NT2/D1 (cell line): ENCODE data around the gene TUBB6.

Experiments
- DNase-seq: peaks from one replicate; pipeline ENCODE4 v3.0.0-alpha.2; 2011; ENCODE audit warnings: low read depth, low spot score
- H3K27me3 ChIP-seq: 2 replicates; pipeline ENCODE4 v1.6.0; 2011; ENCODE audit warnings: mild to moderate bottlenecking; ENCODE audit not compliant: insufficient read length, insufficient read depth
- H3K36me3 ChIP-seq: 2 replicates; pipeline ENCODE4 v1.6.1; 2011; ENCODE audit warnings: mild to moderate bottlenecking, low read length, mixed read lengths; ENCODE audit not compliant: insufficient read depth, insufficient read length
- H3K4me1 ChIP-seq: 2 replicates; pipeline ENCODE4 v1.5.1; 2011; ENCODE audit not compliant: insufficient read depth, insufficient read length
- H3K4me3 ChIP-seq: 2 replicates; pipeline ENCODE4 v1.5.1; 2011; ENCODE audit warnings: low read depth; ENCODE audit not compliant: insufficient read length
- H3K9ac ChIP-seq: 2 replicates; pipeline ENCODE4 v1.6.0; 2011; ENCODE audit warnings: low read depth; ENCODE audit not compliant: insufficient read length
- H3K9me3 ChIP-seq: 2 replicates; pipeline ENCODE4 v1.5.1; 2011; ENCODE audit warnings: mild to moderate bottlenecking, low read length; ENCODE audit not compliant: insufficient read depth
- SUZ12 ChIP-seq: IDR thresholded peaks from 2 replicates; pipeline ENCODE4 v1.6.1; 2011; ENCODE audit not compliant: insufficient read length, insufficient read depth; ENCODE audit errors: extremely low read depth
- YY1 ChIP-seq: IDR thresholded peaks from 2 replicates; pipeline ENCODE4 v1.6.1; 2011; ENCODE audit not compliant: insufficient read length, insufficient read depth
- ZNF274 ChIP-seq: IDR thresholded peaks from 2 replicates; pipeline ENCODE4 v1.6.1; 2011; ENCODE audit warnings: mild to moderate bottlenecking, low read depth, low read length

TUBB6 gene

GRCh38 chr18:12327510-12328178 lies 19.6 kb downstream of the TUBB6 start:
- H3K9ac ChIP-seq = no peak overlapping the region
- H3K9me3 ChIP-seq = no peaks in the 10 kb centered on the region
- H3K27me3 ChIP-seq = no peaks in the 10 kb centered on the region
- H3K4me1 ChIP-seq = no peaks in the 10 kb centered on the region
- peaks cover 69% of the 10 kb centered on the region for H3K36me3 ChIP-seq
- DNase-seq = no peak
- no peak overlapping the region for H3K4me3 ChIP-seq
- TF ChIP-seq YY1 = no peak
- TF ChIP-seq ZNF274 = no peak
- no peak for TF ChIP-seq SUZ12

DNA sequence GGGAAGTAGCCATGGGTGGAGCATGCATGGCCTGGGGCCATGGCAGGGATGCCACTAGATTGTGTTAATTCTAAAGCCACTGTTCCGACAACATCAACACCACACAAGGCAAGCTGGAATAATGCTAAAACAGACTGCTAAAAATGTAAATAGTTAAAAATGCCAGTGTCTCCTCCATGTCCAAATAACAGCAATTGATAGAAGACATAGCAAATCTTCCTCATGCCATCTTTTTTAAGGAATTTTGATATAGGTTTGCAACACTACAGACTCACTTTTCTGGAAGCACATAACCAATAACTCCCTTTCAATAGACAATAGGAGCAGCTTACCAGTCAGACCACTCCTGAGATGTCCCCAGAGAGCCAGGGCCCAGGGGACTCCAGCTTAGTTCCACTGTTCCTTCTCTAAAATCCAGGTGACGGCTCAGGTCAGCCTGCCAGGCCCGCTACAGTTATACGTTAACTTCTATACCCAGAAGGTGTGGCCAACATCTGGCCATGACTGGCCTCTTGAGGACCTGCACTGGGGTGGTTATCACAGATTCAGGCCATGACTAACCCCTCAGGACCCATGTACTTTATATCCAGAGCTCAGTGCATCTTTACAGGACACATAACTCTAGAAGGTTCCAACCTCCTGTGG lies 20.3 kb downstream of the TUBB6 start:
- no peak for TF ChIP-seq ZNF274
- TF ChIP-seq YY1 = no peak
- TF ChIP-seq SUZ12 = no peak
- no peak for DNase-seq
- no peak overlapping the region for H3K9ac ChIP-seq
- H3K9me3 ChIP-seq = no peaks in the 10 kb centered on the region
- peaks cover 64% of the 10 kb centered on the region for H3K36me3 ChIP-seq
- no peak overlapping the region for H3K4me3 ChIP-seq
- no peaks in the 10 kb centered on the region for H3K27me3 ChIP-seq
- H3K4me1 ChIP-seq = no peaks in the 10 kb centered on the region

DNA sequence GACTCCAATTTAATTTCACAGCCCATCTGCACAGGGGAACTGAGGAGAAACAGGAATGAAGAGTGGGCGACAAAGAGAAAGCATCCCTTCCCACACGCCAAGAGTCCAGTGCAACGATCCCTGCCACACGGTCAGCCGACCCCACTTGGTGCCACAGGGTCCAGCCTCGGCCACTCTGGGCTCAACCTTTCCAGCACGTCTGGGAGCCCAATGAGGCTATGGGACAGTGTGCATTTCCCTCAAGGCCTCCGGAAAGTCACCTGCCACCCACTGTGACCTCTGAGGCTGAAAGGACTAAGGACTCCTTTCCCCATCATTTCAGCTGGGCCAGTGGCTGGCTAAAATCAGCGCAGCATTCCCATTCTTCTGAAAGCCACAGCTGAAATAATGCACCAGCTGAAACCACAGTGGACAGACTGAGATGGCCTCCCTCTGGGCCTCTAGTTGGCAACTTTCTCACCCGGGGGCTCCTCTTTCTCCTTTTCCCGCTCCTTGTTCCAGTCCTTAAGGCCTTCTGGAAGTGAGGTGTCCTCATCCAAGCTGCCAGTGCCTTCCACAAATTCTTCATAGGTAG lies 21.2 kb downstream of the TUBB6 start:
- no peaks in the 10 kb centered on the region for H3K9me3 ChIP-seq
- H3K27me3 ChIP-seq = no peaks in the 10 kb centered on the region
- no peak overlapping the region for H3K9ac ChIP-seq
- no peak for DNase-seq
- TF ChIP-seq ZNF274 (no peak), SUZ12 (no peak), YY1 (no peak)
- H3K36me3 ChIP-seq = peaks cover 68% of the 10 kb centered on the region
- no peak overlapping the region for H3K4me3 ChIP-seq
- peaks cover 7% of the 10 kb centered on the region for H3K4me1 ChIP-seq

- no peak overlapping the region for H3K4me3 ChIP-seq
- no peak overlapping the region for H3K9ac ChIP-seq
- H3K27me3 ChIP-seq = no peaks in the 10 kb centered on the region
- peaks cover 10% of the 10 kb centered on the region for H3K4me1 ChIP-seq
- DNase-seq = no peak
- no peak for TF ChIP-seq YY1
- TF ChIP-seq SUZ12 = no peak
- no peak for TF ChIP-seq ZNF274
- H3K9me3 ChIP-seq = no peaks in the 10 kb centered on the region
- peaks cover 55% of the 10 kb centered on the region for H3K36me3 ChIP-seq
Observed at GRCh38 chr18:12330766-12331165, 22.7 kb downstream of the TUBB6 start.

GRCh38 chr18:12333506-12334290 lies 25.7 kb downstream of the TUBB6 start:
- peak overlapping the region; percentile 26 for H3K9ac ChIP-seq
- H3K9me3 ChIP-seq = no peaks in the 10 kb centered on the region
- H3K36me3 ChIP-seq = peaks cover 40% of the 10 kb centered on the region
- H3K27me3 ChIP-seq = no peaks in the 10 kb centered on the region
- TF ChIP-seq SUZ12 = no peak
- TF ChIP-seq YY1 = no peak
- TF ChIP-seq ZNF274 = no peak
- H3K4me1 ChIP-seq = peaks cover 10% of the 10 kb centered on the region
- no peak overlapping the region for H3K4me3 ChIP-seq
- DNase-seq = no peak

GRCh38 chr18:12334366-12334808 lies 26.3 kb downstream of the TUBB6 start:
- Histone ChIP-seq H3K4me3 (no peak overlapping the region), H3K36me3 (peaks cover 34% of the 10 kb centered on the region), H3K4me1 (peaks cover 10% of the 10 kb centered on the region), H3K9ac (no peak overlapping the region), H3K9me3 (no peaks in the 10 kb centered on the region), H3K27me3 (no peaks in the 10 kb centered on the region)
- TF ChIP-seq SUZ12 = no peak
- no peak for TF ChIP-seq YY1
- TF ChIP-seq ZNF274 = no peak
- DNase-seq = no peak
